ENCODE data around the gene GRIFIN.

The GRIFIN gene

GRCh38 chr7:2452643-2453270, 23.4 kb downstream of the GRIFIN start:
- DNase-seq = no peak

- peak in 2 of 3 experiments; percentile 61 to 76 for DNase-seq
Observed at GRCh38 chr7:2452074-2452507, 24.1 kb downstream of the GRIFIN start.

- peak; percentile 72 to 88 (median 72) for DNase-seq
Observed at GRCh38 chr7:2451171-2452073, 24.8 kb downstream of the GRIFIN start.

- peak in 1 of 3 experiments; percentile 36 for DNase-seq
Observed at GRCh38 chr7:2450198-2451107, 25.7 kb downstream of the GRIFIN start.

- no peak for DNase-seq
Observed at GRCh38 chr7:2446676-2447075, 29.5 kb downstream of the GRIFIN start.

- DNase-seq = no peak
Observed at GRCh38 chr7:2445898-2446555, 30.2 kb downstream of the GRIFIN start.

GRCh38 chr7:2445047-2445446, 31.2 kb downstream of the GRIFIN start:
- DNase-seq = no peak

GRCh38 chr7:2444476-2444875, 31.7 kb downstream of the GRIFIN start:
- no peak for DNase-seq

- DNase-seq = no peak
Observed at GRCh38 chr7:2443491-2443890, 32.7 kb downstream of the GRIFIN start.

- no peak for DNase-seq
Observed at GRCh38 chr7:2441430-2442058, 34.7 kb downstream of the GRIFIN start.

GRCh38 chr7:2440608-2441245, 35.5 kb downstream of the GRIFIN start:
- DNase-seq = no peak

- DNase-seq = no peak
Observed at GRCh38 chr7:2438775-2439174, 37.4 kb downstream of the GRIFIN start.

- DNase-seq = no peak
Observed at GRCh38 chr7:2438186-2438585, 38.0 kb downstream of the GRIFIN start.

- DNase-seq = no peak
Observed at GRCh38 chr7:2437537-2438148, 38.6 kb downstream of the GRIFIN start.

- no peak for DNase-seq
Observed at GRCh38 chr7:2437136-2437535, 39.1 kb downstream of the GRIFIN start.

- no peak for DNase-seq
Observed at GRCh38 chr7:2436341-2437104, 39.7 kb downstream of the GRIFIN start.

- no peak for DNase-seq
Observed at GRCh38 chr7:2435146-2435545, 41.1 kb downstream of the GRIFIN start.

GRCh38 chr7:2433713-2434550, 42.3 kb downstream of the GRIFIN start:
- DNase-seq = no peak

Data from NCI-H1417 (cell line).